ENCODE results near the gene CLOCK. TPM values are rescaled to one million over a fixed set of nuclear protein-coding genes. Genes with fewer than 3 reads are reported as not detected.
A peak's percentile ranks its signal among the peaks of the same experiment; 100 is the strongest.

CLOCK gene
- total and polyA plus RNA-seq, 9 of the 15 experiments (the other 6 are each of a cell fraction or from before 2014, with no cell fraction given): 3.7 to 14.4 (median 9.4) TPM

DNA sequence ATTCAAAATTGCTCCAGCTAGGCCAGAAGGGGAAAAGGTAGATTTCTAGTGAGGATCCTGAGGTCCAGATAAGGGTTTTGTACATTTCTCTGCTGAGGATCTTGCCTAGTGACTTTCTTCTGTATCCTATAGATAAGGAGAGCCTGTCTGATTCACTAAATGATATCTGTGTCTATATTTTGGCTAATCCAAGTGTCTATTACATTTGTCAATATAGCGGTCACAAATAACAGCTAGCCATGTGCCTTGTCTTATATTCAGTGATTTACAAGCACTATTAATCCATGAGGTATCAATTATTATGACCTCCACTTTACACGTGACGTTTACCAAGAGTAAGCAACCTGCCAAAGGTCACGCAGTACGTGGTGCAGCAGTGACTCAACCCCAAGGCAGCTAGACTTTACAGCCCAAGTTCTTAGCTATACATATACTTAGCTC lies 109.3 kb downstream of the CLOCK start (continued):
- TF ChIP-seq, protein P1, sequence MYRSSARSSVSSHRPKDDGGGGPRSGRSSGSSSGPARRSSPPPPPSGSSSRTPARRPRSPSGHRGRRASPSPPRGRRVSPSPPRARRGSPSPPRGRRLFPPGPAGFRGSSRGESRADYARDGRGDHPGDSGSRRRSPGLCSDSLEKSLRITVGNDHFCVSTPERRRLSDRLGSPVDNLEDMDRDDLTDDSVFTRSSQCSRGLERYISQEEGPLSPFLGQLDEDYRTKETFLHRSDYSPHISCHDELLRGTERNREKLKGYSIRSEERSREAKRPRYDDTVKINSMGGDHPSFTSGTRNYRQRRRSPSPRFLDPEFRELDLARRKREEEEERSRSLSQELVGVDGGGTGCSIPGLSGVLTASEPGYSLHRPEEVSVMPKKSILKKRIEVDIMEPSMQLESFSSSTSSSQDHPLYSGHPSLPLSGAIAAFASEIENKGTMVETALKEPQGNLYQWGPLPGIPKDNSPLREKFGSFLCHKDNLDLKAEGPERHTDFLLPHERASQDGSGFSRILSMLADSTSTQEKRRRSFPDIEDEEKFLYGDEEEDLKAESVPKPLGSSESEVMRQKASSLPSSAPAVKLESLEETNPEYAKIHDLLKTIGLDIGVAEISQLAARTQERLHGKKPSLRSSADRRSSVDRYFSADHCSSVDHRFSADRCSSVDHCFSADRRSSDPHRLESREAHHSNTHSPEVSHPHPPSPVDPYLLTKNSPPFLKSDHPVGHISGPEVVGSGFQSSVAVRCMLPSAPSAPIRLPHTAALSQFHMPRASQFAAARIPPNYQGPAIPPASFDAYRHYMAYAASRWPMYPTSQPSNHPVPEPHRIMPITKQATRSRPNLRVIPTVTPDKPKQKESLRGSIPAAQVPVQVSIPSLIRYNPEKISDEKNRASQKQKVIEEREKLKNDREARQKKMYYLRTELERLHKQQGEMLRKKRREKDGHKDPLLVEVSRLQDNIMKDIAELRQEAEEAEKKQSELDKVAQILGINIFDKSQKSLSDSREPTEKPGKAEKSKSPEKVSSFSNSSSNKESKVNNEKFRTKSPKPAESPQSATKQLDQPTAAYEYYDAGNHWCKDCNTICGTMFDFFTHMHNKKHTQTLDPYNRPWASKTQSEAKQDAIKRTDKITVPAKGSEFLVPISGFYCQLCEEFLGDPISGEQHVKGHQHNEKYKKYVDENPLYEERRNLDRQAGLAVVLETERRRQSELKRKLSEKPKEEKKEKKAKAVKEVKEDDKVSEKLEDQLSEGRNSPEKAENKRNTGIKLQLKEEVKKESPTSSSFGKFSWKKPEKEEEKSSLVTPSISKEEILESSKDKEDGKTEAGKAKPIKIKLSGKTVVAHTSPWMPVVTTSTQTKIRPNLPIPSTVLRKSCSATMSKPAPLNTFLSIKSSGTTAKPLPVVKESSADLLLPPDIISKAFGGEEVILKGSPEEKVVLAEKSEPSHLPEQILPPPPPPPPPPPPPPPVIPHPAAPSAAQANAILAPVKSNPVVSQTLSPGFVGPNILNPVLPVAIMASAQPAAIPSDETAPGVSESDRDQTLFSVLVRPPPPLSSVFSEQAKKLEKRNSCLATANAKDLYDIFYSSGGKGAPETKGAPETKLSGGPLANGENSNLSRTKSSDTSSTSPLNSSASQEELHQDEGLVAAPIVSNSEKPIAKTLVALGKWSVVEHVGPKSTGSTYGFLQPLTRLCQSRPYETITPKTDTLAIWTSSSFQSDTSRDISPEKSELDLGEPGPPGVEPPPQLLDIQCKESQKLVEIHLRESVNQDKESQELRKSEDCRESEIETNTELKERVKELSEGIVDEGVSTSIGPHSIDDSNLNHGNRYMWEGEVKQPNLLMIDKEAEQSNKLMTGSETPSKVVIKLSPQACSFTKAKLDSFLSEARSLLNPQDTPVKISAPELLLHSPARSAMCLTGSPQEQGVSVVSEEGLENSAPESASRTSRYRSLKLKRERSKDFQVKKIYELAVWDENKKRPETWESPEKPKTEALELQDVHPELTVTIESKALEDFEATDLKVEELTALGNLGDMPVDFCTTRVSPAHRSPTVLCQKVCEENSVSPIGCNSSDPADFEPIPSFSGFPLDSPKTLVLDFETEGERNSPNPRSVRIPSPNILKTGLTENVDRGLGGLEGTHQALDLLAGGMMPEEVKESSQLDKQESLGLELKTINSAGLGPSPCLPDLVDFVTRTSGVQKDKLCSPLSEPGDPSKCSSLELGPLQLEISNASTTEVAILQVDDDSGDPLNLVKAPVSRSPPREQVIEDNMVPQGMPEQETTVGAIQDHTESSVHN (IDR thresholded peaks at IDR 0.05; ENCODE audit: borderline replicate concordance in 1 of 2, low read depth in 1 of 2): no peak
- TF ChIP-seq RNF2 (IDR thresholded peaks at IDR 0.05): 0 out of 2 replicates have a peak, but pooled peaks have one; percentile 17
- TF ChIP-seq BCL6 (CRISPR knock-in tag; IDR thresholded peaks at IDR 0.05): no peak
- TF ChIP-seq SUPT5H (IDR thresholded peaks at IDR 0.05): no peak
- TF ChIP-seq BRCA1 (IDR thresholded peaks at IDR 0.05): no peak
- TF ChIP-seq BRCA1 (CRISPR knock-in tag; IDR thresholded peaks at IDR 0.05): no peak

All from K562 (cell line).